Thyroid gland (tissue), 4 donors: ENCODE results near the gene CAMK1G. TPM values are rescaled to one million over a fixed set of nuclear protein-coding genes. Genes with fewer than 3 reads are reported as not detected.

Experiments
- DNase-seq, 2 donors: peaks; one replicate each; pipeline ENCODE4 v3.0.0-alpha.2; 2019
- H3K27ac ChIP-seq, 3 donors: fragments of 200-600 bp; sonication (generic); 1 replicate in 2 of 3; 2 replicates in 1 of 3; pipeline ENCODE4 v1.5.1; 2016 to 2019; ENCODE audit warnings: mild to moderate bottlenecking in 1 of 3, moderate library complexity in 1 of 3
- H3K27me3 ChIP-seq: fragments of 200-600 bp; sonication (generic); one replicate; pipeline ENCODE4 v1.5.1; 2019
- H3K36me3 ChIP-seq, 2 donors: fragments of 200-600 bp; sonication (generic); one replicate each; pipeline ENCODE4 v1.5.1; 2016 to 2019
- H3K4me1 ChIP-seq, 2 donors: fragments of 200-600 bp; sonication (generic); one replicate each; pipeline ENCODE4 v1.5.1; 2017 to 2019
- H3K4me3 ChIP-seq, 3 donors: fragments of 200-600 bp; sonication (generic); replicated peaks in 1 of 3; 1 replicate in 2 of 3; 2 replicates in 1 of 3; pipeline ENCODE4 v1.5.1; 2016; ENCODE audit warnings: mild to moderate bottlenecking in 1 of 3
- H3K9me3 ChIP-seq: fragments of 200-600 bp; sonication (generic); one replicate; pipeline ENCODE4 v1.5.1; 2017
- CTCF ChIP-seq, 6 experiments: fragments of 200-600 bp in 3 of 6; fragments of 450-650 bp in 3 of 6; sonication (generic) in 3 of 6; IDR thresholded peaks; one replicate each; pipeline ENCODE4 v1.5.1; 2016 to 2019; ENCODE audit warnings: antibody characterized with exemption in 6 of 6, mild to moderate bottlenecking in 2 of 6, inconsistent platforms in 1 of 6, moderate library complexity in 1 of 6
- POLR2A ChIP-seq, 2 donors: fragments of 450-650 bp; IDR thresholded peaks; one replicate each; pipeline ENCODE4 v1.6.1; 2017; ENCODE audit warnings: antibody characterized with exemption in 2 of 2, mild to moderate bottlenecking in 2 of 2, moderate library complexity in 1 of 2
- WGBS, 2 donors: methylation state at CpG; one replicate each; pipeline ENCODE4 v1.1.5; 2017; 5-methylcytosine and 5-hydroxymethylcytosine counted together
- intact Hi-C: fragments of 100-400 bp; cut with DNase I; formaldehyde crosslinking; loops from one replicate; pipeline ENCODE4 v1.15.1; 2023
- total RNA-seq, 4 donors: library from RNA; depleted of rRNA; stranded (reverse); fragments of >200 nt; gene quantifications; one replicate each; pipeline ENCODE4 v1.2.3, GENCODE V29; 2016

The CAMK1G gene
- total RNA-seq, 4 donors from 2014 or later: not detected

- no peak overlapping the region for H3K4me3 ChIP-seq
- 31 to 33% methylated on average over 4 of the region's 4 CpGs for WGBS, 2 donors
- DNase-seq: peak; percentile 67 to 82
- H3K4me1 ChIP-seq: peaks cover 28 to 37% of the 10 kb centered on the region in 2 donors
- H3K27ac ChIP-seq: no peak overlapping the region
- no peaks in the 10 kb centered on the region for H3K36me3 ChIP-seq
- H3K27me3 ChIP-seq: no peaks in the 10 kb centered on the region
- H3K9me3 ChIP-seq: no peaks in the 10 kb centered on the region
- intact Hi-C loops: no loop called here
- TF ChIP-seq CTCF (IDR thresholded peaks at IDR 0.05) (no peak), POLR2A (IDR thresholded peaks at IDR 0.05) (no peak)
Measured at GRCh38 chr1:209621286-209621685, 37.8 kb downstream of the CAMK1G start.

GRCh38 chr1:209621741-209622655 is 38.5 kb downstream of the CAMK1G start:
- Histone ChIP-seq H3K27me3 (no peaks in the 10 kb centered on the region), H3K36me3 (no peaks in the 10 kb centered on the region), H3K4me1 (peaks cover 28 to 42% of the 10 kb centered on the region in 2 donors), H3K27ac (peak overlapping the region in 1 of 3 donors; percentile 4), H3K9me3 (no peaks in the 10 kb centered on the region), H3K4me3 (no peak overlapping the region)
- TF ChIP-seq CTCF (IDR thresholded peaks at IDR 0.05): no peak
- no peak for TF ChIP-seq POLR2A (IDR thresholded peaks at IDR 0.05)
- DNase-seq: no peak
- intact Hi-C loops: no loop called here
- WGBS, 2 donors: 78 to 80% methylated on average over 10 to 11 of the region's 11 CpGs

GRCh38 chr1:209622841-209623829 is 39.6 kb downstream of the CAMK1G start:
- H3K9me3 ChIP-seq: no peaks in the 10 kb centered on the region
- no peak for TF ChIP-seq CTCF (IDR thresholded peaks at IDR 0.05)
- TF ChIP-seq POLR2A (IDR thresholded peaks at IDR 0.05): no peak
- intact Hi-C loops: no loop called here
- H3K36me3 ChIP-seq: no peaks in the 10 kb centered on the region
- peaks cover 23 to 43% of the 10 kb centered on the region in 2 donors for H3K4me1 ChIP-seq
- 91 to 95% methylated on average over 21 to 22 of the region's 24 CpGs for WGBS, 2 donors
- H3K27me3 ChIP-seq: no peaks in the 10 kb centered on the region
- no peak for DNase-seq
- no peak overlapping the region for H3K27ac ChIP-seq
- no peak overlapping the region for H3K4me3 ChIP-seq

GRCh38 chr1:209624558-209625549 is 41.3 kb downstream of the CAMK1G start:
- WGBS, 2 donors: 73 to 74% methylated on average over 15 of the region's 15 CpGs
- intact Hi-C loops: loop anchor here (5.0 kb wide), 1 partner anchor 48 kb away; no protein-coding TSS in a partner anchor

More at GRCh38 chr1:209624558-209625549, 41.3 kb downstream of the CAMK1G start:
- TF ChIP-seq POLR2A (IDR thresholded peaks at IDR 0.05) (no peak), CTCF (IDR thresholded peaks at IDR 0.05) (no peak)
- peaks cover 23 to 43% of the 10 kb centered on the region in 2 donors for H3K4me1 ChIP-seq
- no peaks in the 10 kb centered on the region for H3K9me3 ChIP-seq
- H3K4me3 ChIP-seq: no peak overlapping the region
- H3K36me3 ChIP-seq: no peaks in the 10 kb centered on the region
- no peak overlapping the region for H3K27ac ChIP-seq
- no peaks in the 10 kb centered on the region for H3K27me3 ChIP-seq
- peak; percentile 52 for DNase-seq
